ENCODE data around the gene OR5K1.

DNA sequence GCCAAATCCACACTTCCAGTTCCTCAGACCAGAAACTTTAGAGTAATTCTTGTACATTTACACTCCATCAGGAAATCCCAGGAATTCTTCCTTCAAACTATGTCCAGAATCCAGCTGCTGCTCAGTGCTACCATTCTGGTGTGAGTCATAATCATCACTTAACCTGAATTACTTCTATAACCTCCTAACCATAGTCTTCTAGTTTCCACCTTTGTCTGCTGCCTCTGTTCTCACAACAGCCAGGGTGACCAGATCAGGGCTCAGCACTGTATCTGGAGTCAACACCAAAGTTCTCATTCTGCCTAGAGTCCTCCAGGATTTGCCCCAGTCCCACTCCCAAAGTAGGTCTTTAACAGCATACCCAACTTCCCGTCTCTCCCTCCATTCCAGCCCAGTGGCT, 56.4 kb downstream of the OR5K1 start:
- TF ChIP-seq, protein P1, sequence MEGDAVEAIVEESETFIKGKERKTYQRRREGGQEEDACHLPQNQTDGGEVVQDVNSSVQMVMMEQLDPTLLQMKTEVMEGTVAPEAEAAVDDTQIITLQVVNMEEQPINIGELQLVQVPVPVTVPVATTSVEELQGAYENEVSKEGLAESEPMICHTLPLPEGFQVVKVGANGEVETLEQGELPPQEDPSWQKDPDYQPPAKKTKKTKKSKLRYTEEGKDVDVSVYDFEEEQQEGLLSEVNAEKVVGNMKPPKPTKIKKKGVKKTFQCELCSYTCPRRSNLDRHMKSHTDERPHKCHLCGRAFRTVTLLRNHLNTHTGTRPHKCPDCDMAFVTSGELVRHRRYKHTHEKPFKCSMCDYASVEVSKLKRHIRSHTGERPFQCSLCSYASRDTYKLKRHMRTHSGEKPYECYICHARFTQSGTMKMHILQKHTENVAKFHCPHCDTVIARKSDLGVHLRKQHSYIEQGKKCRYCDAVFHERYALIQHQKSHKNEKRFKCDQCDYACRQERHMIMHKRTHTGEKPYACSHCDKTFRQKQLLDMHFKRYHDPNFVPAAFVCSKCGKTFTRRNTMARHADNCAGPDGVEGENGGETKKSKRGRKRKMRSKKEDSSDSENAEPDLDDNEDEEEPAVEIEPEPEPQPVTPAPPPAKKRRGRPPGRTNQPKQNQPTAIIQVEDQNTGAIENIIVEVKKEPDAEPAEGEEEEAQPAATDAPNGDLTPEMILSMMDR (conservative IDR thresholded peaks at IDR 0.05; ENCODE audit: low read depth, low read length) = no peak
- no peak for TF ChIP-seq EZH2 (IDR thresholded peaks at IDR 0.05; ENCODE audit: borderline replicate concordance, low read depth, low read length, poor library complexity, severe bottlenecking)

Data from A673 (cell line).